K562 treated with DMSO at 1 percent for 24 hours (cell line): ENCODE data around the gene PHF19. TPM values are rescaled to one million over a fixed set of nuclear protein-coding genes. Genes with fewer than 3 reads are reported as not detected.

Source experiments
- total RNA-seq: library from RNA; unstranded; fragments of 300-600 nt; gene quantifications from 2 replicates; pipeline ENCODE4 v1.2.3, GENCODE V29; 2022; ENCODE audit warnings: low read depth; ENCODE audit not compliant: insufficient read depth

PHF19 gene
- total RNA-seq, result 142 and 144 TPM in 2 replicates

DNA sequence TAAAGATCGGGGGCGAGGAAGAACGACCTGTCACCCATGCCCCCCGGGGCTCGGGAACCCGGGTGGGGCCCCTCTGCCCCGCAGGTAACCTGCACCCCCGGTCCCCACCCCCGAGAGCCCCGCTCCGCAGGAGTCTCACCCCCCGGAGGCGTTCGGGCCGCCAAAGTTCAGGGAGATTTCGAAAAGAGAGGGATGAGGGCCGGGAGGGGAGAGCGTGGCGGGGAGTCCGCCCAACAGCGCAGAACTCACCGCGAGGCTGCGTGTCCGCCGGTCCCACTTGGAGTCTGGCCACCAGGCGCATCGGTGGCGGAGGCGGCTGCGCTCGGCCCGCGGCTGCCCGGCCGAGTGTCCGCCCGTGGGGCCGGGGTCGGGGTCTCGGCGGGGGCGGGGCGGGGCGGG is at the start of gene PHF19:
TSS of gene PHF19 (minus strand) at position 347 of the 399 bp plus-strand sequence. CDS start 2,447 bp downstream, outside the sequence.

DNA sequence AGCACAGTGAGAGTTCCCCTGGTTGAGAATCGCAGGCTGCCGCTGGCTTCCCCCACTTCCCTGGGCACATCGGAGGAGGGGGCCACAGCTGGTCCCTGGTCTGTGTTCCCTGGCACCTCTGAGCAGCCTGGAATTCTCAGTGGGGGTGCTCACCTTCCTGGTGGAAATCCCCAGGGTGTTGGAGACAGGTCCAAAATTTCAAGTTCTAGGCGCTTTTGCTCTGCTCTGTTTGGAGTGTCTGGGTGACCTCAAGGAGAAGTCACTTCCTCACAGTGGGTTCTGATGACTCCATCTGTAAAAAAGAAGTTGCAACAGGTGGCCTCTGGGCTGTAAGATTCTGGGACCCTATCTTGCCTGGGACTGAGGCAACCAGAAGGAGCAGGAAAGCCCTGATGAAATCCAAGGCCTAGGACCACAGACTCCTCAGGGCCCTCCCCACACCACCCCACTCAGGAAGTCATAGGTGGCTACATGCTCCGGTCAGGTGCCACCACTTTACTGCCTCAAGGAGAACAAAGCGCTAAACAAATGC is 49.5 kb upstream of the PHF19 start, which contains the start of gene TRAF1:
TSS of gene TRAF1 (minus strand) at position 400 of the 532 bp plus-strand sequence. CDS start 721 bp downstream, outside the sequence.

DNA sequence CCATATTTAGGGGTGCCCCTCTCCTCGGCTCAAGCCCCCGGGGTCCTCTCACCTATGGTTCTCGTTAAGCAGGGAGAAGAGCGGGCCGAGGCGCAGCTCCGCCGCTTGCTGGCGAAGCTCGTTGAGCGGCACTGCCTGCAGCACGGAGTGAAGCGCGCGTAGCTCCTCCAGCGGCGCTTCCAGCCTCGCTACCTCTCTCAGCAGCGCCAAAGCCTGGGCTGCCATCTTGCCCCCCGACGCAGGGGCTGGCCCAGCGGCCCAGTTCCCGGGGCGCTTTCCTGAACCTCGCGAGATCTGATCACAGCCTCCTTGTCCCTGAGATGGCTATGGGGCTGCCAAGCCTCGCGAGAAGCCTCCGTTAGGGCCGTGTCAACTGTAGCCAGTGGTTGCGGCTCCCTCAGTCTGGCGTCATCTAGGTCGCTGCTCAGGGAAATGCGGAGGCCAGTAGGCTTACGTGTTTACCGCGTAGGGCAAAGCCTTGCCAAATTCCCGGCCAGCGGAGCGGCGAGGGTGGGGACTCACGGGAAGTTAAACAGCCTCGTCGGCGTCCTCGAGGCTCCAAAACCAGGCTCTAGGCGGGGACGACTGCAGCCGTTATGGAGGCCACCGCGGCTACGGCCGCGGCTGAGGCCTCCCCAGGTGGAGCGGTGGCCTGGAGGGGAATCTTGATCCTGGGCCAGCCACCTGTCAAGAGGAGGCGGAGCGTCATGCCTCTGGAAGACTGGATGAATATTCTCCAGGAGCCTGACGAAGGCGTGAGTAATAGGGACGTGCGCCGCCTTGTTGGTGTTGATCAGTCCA is 34.1 kb downstream of the PHF19 start, which contains the start of gene PSMD5:
TSS of gene PSMD5 (minus strand) at position 238 of the 801 bp plus-strand sequence. CDS start at position 225, 13 bp downstream.

Other genes with a start within 250 kb of the PHF19 start
- 7.7 and 8.7 TPM in 2 replicates for gene MEGF9, start 162.7 kb downstream of the PHF19 start, total RNA-seq
- 20.5 and 20.6 TPM in 2 replicates for gene FBXW2, start 83.8 kb downstream of the PHF19 start, total RNA-seq
- gene PSMD5, start 34.3 kb downstream of the PHF19 start, total RNA-seq, result 33.3 and 73.1 TPM in 2 replicates
- gene TRAF1, start 49.6 kb upstream of the PHF19 start, total RNA-seq, result 0.15 and 0.28 TPM in 2 replicates
- gene C5, start 173.1 kb upstream of the PHF19 start, total RNA-seq, result 0.93 and 1.1 TPM in 2 replicates
- 15.4 and 19.5 TPM in 2 replicates for gene CNTRL, start 197.8 kb upstream of the PHF19 start, total RNA-seq